GM23248 (cell line): Measurements from ENCODE around the gene CYBA. TPM values are rescaled to one million over a fixed set of nuclear protein-coding genes. Genes with fewer than 3 reads are reported as not detected.

ENCODE experiments used
- DNase-seq: peaks from one replicate; pipeline ENCODE4 v3.0.0-alpha.2; 2015
- H2AFZ ChIP-seq: fragments of 200-600 bp; sonication (generic); 2 replicates; pipeline ENCODE4 v1.6.1; 2016; ENCODE audit warnings: antibody characterized with exemption
- H3F3A ChIP-seq: fragments of 200-600 bp; sonication (generic); 2 replicates; pipeline ENCODE4 v1.6.1; 2016; ENCODE audit warnings: mild to moderate bottlenecking, antibody characterized with exemption, mixed run types; ENCODE audit not compliant: insufficient read depth
- H3K27ac ChIP-seq: fragments of 200-600 bp; sonication (generic); 2 replicates; pipeline ENCODE4 v1.5.1; 2016; ENCODE audit warnings: mild to moderate bottlenecking
- H3K27me3 ChIP-seq: fragments of 200-600 bp; sonication (generic); replicated peaks from 2 replicates; pipeline ENCODE4 v1.6.1; 2016; ENCODE audit warnings: mild to moderate bottlenecking; ENCODE audit not compliant: insufficient read depth
- H3K36me3 ChIP-seq: fragments of 200-600 bp; sonication (generic); 2 replicates; pipeline ENCODE4 v1.6.1; 2016; ENCODE audit warnings: low read depth, mild to moderate bottlenecking
- H3K4me1 ChIP-seq: fragments of 200-600 bp; sonication (generic); 2 replicates; pipeline ENCODE4 v1.6.1; 2016; ENCODE audit warnings: mild to moderate bottlenecking; ENCODE audit not compliant: insufficient read depth
- H3K4me2 ChIP-seq: fragments of 200-600 bp; sonication (generic); one replicate; pipeline ENCODE4 v1.6.1; 2016; ENCODE audit warnings: mild to moderate bottlenecking; ENCODE audit not compliant: unreplicated experiment
- H3K4me3 ChIP-seq: fragments of 200-600 bp; sonication (generic); 2 replicates; pipeline ENCODE4 v1.5.1; 2016; ENCODE audit warnings: mild to moderate bottlenecking
- H3K79me2 ChIP-seq: fragments of 200-600 bp; sonication (generic); 2 replicates; pipeline ENCODE4 v1.6.1; 2016; ENCODE audit warnings: mild to moderate bottlenecking; ENCODE audit not compliant: insufficient read depth
- H3K9ac ChIP-seq: fragments of 200-600 bp; sonication (generic); 2 replicates; pipeline ENCODE4 v1.6.1; 2016; ENCODE audit warnings: mild to moderate bottlenecking
- H3K9me2 ChIP-seq: fragments of 200-600 bp; sonication (generic); 2 replicates; pipeline ENCODE4 v1.6.1; 2016; ENCODE audit warnings: mixed run types, mild to moderate bottlenecking, moderate library complexity; ENCODE audit not compliant: insufficient read depth
- H3K9me3 ChIP-seq: fragments of 200-600 bp; sonication (generic); one replicate; pipeline ENCODE4 v1.6.1; 2017; ENCODE audit warnings: low read depth
- H4K20me1 ChIP-seq: fragments of 200-600 bp; sonication (generic); 2 replicates; pipeline ENCODE4 v1.6.0; 2016; ENCODE audit not compliant: insufficient read depth
- EZH2 ChIP-seq: fragments of 200-600 bp; sonication (generic); IDR thresholded peaks from 2 replicates; pipeline ENCODE4 v1.6.1; 2018; ENCODE audit warnings: antibody characterized with exemption, mild to moderate bottlenecking; ENCODE audit not compliant: insufficient read depth, poor library complexity, severe bottlenecking
- EZH2phosphoT487 ChIP-seq: fragments of 200-600 bp; sonication (generic); IDR thresholded peaks from 2 replicates; pipeline ENCODE4 v1.6.1; 2018; ENCODE audit warnings: antibody characterized with exemption, moderate library complexity, mild to moderate bottlenecking, low read depth; ENCODE audit not compliant: insufficient read depth
- WGBS, 2 experiments: methylation state at CpG; one replicate each; pipeline ENCODE4 v1.1.6; 2015 to 2017; ENCODE audit warnings: low lambda C conversion rate in 2 of 2, low coverage in 1 of 2; ENCODE audit errors: missing lambda C conversion rate in 2 of 2; 5-methylcytosine and 5-hydroxymethylcytosine counted together
- in situ Hi-C: fragments of 300-500 bp; cut with MboI; formaldehyde crosslinking; loops from 2 replicates; pipeline ENCODE4 v1.15.0; 2020
- polyA plus RNA-seq: library from polyadenylated mRNA; unstranded; fragments of >200 nt; fragmentation: Nextera tagmentation; extraction: Ambion mirVana; gene quantifications from 2 replicates; pipeline ENCODE4 v1.2.1, GENCODE V29; 2016
- total RNA-seq: library from RNA; depleted of rRNA; stranded (reverse); fragments of >200 nt; shearing (Covaris generic); gene quantifications from 2 replicates; pipeline ENCODE4 v1.2.3, GENCODE V29; 2014

The CYBA gene
- total and polyA plus RNA-seq, 2 experiments from 2014 or later: 270 to 332 TPM

DNA sequence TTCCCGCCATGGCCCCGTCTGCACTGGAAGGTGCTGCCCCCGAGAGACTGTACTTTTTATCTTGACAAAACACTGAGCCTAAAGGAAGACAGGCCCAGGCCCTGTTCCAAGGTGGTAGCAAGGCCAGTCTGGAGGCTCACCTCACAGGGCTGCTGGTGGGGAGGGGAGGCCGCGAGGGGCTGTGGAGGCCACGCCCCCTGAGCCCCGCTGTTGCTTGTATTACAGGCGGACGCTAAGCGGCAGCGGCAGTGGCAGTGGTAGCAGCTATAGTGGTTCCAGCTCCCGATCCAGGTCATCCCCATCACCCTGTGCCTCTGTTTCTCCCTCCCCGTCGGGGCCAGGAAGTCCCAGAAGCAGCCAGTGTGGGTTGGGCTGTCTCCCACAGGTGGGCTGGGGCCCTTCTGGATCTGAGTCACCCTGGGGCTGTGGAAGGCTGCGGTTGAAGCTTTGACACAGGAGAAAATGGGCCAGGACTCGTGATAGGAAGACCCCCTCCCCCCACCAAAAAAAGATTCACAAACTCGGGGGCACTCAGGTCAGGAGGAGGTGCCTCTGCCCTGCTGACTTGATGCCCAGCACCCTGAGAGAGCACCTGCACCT is 25.8 kb downstream of the CYBA start:
- H4K20me1 ChIP-seq: no peaks in the 10 kb centered on the region
- no peak overlapping the region for H3K27ac ChIP-seq
- H3K4me1 ChIP-seq: no peaks in the 10 kb centered on the region
- H3K9me2 ChIP-seq: no peaks in the 10 kb centered on the region
- no peaks in the 10 kb centered on the region for H3F3A ChIP-seq
- no peak overlapping the region for H2AFZ ChIP-seq
- H3K4me3 ChIP-seq: no peak overlapping the region
- no peak overlapping the region for H3K4me2 ChIP-seq
- no peak overlapping the region for H3K9ac ChIP-seq
- no peaks in the 10 kb centered on the region for H3K9me3 ChIP-seq
- H3K79me2 ChIP-seq: no peaks in the 10 kb centered on the region
- in situ Hi-C loops: no loop called here
- H3K27me3 ChIP-seq: no peaks in the 10 kb centered on the region
- peaks cover 6% of the 10 kb centered on the region; the same call in 1 of the 2 replicates for H3K36me3 ChIP-seq
- WGBS, 2 experiments: 85 to 86% methylated on average over 14 to 17 of the region's 17 CpGs
- TF ChIP-seq EZH2 (no peak), EZH2phosphoT487 (no peak)
- no peak for DNase-seq

DNA sequence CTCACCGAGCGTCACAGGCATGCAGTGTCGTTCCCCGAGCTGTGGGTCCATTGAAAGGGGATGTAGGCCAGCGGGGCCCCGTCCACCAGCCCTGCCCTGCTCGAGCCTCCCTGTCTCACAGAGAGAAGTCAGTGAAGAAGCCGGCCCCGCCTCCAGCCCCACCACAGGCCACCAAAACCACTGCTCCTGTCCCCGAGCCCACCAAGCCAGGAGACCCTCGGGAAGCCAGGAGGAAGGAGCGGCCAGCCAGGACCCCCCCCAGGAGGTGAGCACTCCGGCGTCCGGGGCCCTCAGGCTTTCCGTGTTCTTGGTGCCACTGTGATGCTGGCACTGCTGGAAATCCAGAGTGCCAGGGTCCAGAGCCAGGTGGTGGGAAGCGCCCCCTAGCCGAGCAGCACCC is 26.4 kb downstream of the CYBA start:
- no peaks in the 10 kb centered on the region for H3K9me2 ChIP-seq
- H3K79me2 ChIP-seq: no peaks in the 10 kb centered on the region
- TF ChIP-seq EZH2phosphoT487 (no peak), EZH2 (no peak)
- no peak overlapping the region for H3K27ac ChIP-seq
- no peak overlapping the region for H2AFZ ChIP-seq
- H4K20me1 ChIP-seq: no peaks in the 10 kb centered on the region
- no peak overlapping the region for H3K9ac ChIP-seq
- no peak overlapping the region for H3K4me3 ChIP-seq
- no peak for DNase-seq
- H3F3A ChIP-seq: no peaks in the 10 kb centered on the region
- no peaks in the 10 kb centered on the region for H3K9me3 ChIP-seq
- in situ Hi-C loops: no loop called here
- H3K4me1 ChIP-seq: no peaks in the 10 kb centered on the region
- WGBS, 2 experiments: 95 to 98% methylated on average over 12 to 15 of the region's 18 CpGs
- no peak overlapping the region for H3K4me2 ChIP-seq
- no peaks in the 10 kb centered on the region for H3K27me3 ChIP-seq
- peaks cover 6% of the 10 kb centered on the region; the same call in 1 of the 2 replicates for H3K36me3 ChIP-seq

DNA sequence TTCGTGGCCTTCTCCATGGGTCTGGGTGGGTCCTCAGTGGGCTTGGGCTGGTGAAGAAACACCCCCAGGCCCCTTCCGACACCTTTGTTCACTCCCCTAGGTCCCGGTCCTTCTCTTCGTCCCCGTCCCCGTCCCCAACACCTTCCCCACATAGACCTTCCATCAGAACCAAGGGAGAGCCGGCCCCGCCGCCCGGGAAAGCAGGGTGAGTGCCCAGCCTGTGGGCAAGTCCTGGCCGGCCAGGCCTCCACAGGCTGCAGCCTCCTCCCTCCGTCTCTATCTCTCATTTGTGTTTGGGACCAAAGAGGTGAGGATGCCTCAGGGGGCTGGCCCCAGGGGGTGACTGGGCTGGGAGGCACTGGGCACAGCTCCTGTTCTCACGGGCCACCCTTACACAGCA is 27.0 kb downstream of the CYBA start:
- no peaks in the 10 kb centered on the region for H3K27me3 ChIP-seq
- no peak overlapping the region for H3K27ac ChIP-seq
- 0 out of 2 replicates have a peak, but pooled peaks cover 2% of the 10 kb centered on the region for H3K79me2 ChIP-seq
- no peaks in the 10 kb centered on the region for H4K20me1 ChIP-seq
- no peaks in the 10 kb centered on the region for H3F3A ChIP-seq
- no peaks in the 10 kb centered on the region for H3K9me2 ChIP-seq
- no peaks in the 10 kb centered on the region for H3K9me3 ChIP-seq
- no peak overlapping the region for H2AFZ ChIP-seq
- H3K36me3 ChIP-seq: peaks cover 6% of the 10 kb centered on the region; the same call in 1 of the 2 replicates
- H3K4me3 ChIP-seq: no peak overlapping the region
- no peaks in the 10 kb centered on the region for H3K4me1 ChIP-seq
- no peak overlapping the region for H3K4me2 ChIP-seq
- no peak overlapping the region for H3K9ac ChIP-seq
- 91 to 95% methylated on average over 10 to 13 of the region's 13 CpGs for WGBS, 2 experiments
- no peak for DNase-seq
- in situ Hi-C loops: no loop called here
- TF ChIP-seq EZH2: no peak
- no peak for TF ChIP-seq EZH2phosphoT487

DNA sequence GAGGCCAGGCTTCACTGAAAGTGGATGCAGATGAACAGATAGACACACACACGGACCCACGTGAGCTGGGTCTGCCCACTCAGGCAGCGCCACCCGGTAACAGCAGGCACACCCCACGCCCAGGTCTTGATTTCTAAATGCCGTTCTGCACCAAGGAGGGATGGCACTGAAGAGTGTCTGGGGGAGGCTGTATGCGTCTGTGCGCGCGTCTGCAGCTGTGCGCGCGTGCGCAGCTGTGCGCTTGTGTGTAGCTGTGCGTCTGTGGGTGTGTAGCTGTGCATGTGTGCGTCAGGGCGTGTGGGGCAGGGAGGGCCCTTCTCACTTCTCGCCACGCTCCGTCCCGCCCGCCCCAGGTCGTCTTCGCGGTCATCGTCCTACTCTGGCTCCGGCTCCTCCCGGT is 28.0 kb downstream of the CYBA start:
- Histone ChIP-seq H3K27ac (no peak overlapping the region), H2AFZ (no peak overlapping the region), H3K79me2 (0 out of 2 replicates have a peak, but pooled peaks cover 11% of the 10 kb centered on the region), H3K9me3 (no peaks in the 10 kb centered on the region), H3K4me2 (no peak overlapping the region), H3F3A (no peaks in the 10 kb centered on the region), H4K20me1 (no peaks in the 10 kb centered on the region), H3K4me3 (no peak overlapping the region), H3K9ac (no peak overlapping the region), H3K36me3 (peaks cover 6% of the 10 kb centered on the region; the same call in 1 of the 2 replicates), H3K9me2 (no peaks in the 10 kb centered on the region), H3K4me1 (no peaks in the 10 kb centered on the region), H3K27me3 (no peaks in the 10 kb centered on the region)
- no peak for DNase-seq
- WGBS, 2 experiments: 97 to 98% methylated on average over 17 to 29 of the region's 29 CpGs
- TF ChIP-seq EZH2 (no peak), EZH2phosphoT487 (no peak)
- in situ Hi-C loops: no loop called here
